Measurements from ENCODE around the gene KAT5. TPM values are rescaled to one million over a fixed set of nuclear protein-coding genes. Genes with fewer than 3 reads are reported as not detected.
"Not testable (repeated sequence)": the region's sequence is repeated elsewhere in the genome, so short reads cannot be mapped to it uniquely, and the experiment has no call there.

KAT5 gene
- total RNA-seq, 1 donor from 2014 or later, result 72.2 TPM

DNA sequence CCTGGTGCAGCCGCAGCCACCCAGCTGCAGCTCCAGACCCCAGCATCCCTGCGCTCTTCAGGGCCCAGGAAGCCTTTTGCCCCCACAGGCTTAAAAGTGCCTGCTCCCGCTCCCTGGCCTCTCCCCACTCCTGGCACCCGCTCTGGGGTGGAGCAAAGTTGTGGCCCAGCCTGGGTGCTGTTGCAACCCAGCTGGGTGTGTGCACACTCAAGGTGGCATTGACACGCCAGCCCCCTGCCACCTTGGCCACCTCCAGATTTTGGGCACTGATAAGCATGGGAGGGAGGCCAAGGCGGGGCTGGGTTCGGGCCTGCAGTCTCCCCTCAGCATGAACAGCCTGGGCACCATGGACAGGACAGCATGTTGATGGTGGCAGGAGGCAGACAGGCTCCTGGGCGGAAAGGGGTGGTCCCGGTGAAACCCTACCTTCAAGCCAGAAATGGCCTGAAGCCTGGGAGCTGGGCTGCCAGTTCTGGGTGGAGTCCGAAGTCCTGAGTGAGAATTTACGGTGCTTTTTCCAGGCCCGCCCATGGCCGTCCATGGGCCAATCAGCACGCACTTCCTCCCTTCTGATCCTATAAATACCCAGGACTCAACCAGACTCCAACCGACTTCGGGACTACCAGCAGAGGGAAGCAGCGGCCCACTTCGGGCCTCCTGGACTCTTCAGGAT, 32.1 kb downstream of the KAT5 start:
- TF ChIP-seq, protein P1, sequence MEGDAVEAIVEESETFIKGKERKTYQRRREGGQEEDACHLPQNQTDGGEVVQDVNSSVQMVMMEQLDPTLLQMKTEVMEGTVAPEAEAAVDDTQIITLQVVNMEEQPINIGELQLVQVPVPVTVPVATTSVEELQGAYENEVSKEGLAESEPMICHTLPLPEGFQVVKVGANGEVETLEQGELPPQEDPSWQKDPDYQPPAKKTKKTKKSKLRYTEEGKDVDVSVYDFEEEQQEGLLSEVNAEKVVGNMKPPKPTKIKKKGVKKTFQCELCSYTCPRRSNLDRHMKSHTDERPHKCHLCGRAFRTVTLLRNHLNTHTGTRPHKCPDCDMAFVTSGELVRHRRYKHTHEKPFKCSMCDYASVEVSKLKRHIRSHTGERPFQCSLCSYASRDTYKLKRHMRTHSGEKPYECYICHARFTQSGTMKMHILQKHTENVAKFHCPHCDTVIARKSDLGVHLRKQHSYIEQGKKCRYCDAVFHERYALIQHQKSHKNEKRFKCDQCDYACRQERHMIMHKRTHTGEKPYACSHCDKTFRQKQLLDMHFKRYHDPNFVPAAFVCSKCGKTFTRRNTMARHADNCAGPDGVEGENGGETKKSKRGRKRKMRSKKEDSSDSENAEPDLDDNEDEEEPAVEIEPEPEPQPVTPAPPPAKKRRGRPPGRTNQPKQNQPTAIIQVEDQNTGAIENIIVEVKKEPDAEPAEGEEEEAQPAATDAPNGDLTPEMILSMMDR (conservative IDR thresholded peaks at IDR 0.05; ENCODE audit: low read depth, low read length), result peak; percentile 50
- DNase-seq (ENCODE audit: low read depth), result no peak
- no peak overlapping the region for H3K4me3 ChIP-seq (ENCODE audit: low read depth, low read length)

DNA sequence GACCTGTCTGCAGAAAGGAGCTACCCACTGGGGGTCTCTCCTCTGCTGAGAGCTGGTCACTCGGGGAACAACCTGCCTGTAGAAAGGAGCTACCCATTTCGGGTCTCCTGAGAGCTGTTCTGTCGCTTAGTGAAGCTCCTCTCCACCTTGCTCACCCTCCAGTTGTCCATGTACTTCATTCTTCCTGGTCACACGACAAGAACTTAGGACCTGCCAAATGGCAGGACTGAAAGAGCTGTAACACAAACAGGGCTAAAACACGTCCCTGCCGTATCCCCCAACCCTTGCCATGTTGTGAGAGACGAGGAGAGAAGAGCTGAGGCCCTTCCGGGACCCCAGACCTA, 32.6 kb downstream of the KAT5 start:
- TF ChIP-seq, protein P1 (conservative IDR thresholded peaks at IDR 0.05; ENCODE audit: low read depth, low read length), result no peak
- no peak overlapping the region for H3K4me3 ChIP-seq (ENCODE audit: low read depth, low read length)
- DNase-seq (ENCODE audit: low read depth), result no peak

DNA sequence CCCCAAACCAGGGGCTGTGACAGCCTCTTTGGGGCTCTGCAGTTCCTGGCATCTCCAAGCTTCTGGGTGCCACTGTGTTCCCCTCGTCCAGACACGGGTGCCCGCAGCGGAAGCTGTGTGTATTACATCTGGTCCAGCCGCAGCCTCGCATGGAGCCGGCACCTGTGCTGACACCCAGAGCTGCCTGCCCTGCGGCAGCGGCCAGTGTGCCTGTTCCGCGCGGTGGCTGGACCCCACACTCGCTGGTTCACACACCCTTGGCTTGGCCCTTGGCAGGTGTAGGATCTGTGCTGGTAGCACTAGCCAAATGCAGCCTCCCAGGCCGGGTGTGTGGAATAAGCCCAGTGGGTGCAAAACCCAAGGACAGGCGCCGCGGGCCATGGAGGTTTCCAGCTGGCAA, 33.0 kb downstream of the KAT5 start:
- DNase-seq (ENCODE audit: low read depth), result no peak
- TF ChIP-seq, protein P1 (conservative IDR thresholded peaks at IDR 0.05; ENCODE audit: low read depth, low read length), result no peak
- H3K4me3 ChIP-seq (ENCODE audit: low read depth, low read length), result no peak overlapping the region

DNA sequence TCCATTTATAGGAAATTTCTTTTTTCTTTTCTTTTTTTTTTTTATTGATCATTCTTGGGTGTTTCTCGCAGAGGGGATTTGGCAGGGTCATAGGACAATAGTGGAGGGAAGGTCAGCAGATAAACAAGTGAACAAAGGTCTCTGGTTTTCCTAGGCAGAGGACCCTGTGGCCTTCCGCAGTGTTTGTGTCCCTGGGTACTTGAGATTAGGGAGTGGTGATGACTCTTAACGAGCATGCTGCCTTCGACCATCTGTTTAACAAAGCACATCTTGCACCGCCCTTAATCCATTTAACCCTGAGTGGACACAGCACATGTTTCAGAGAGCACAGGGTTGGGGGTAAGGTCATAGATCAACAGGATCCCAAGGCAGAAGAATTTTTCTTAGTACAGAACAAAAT, 50.1 kb downstream of the KAT5 start:
- not testable (repeated sequence) for DNase-seq (ENCODE audit: low read depth); H3K4me3 ChIP-seq (ENCODE audit: low read depth, low read length)

DNA sequence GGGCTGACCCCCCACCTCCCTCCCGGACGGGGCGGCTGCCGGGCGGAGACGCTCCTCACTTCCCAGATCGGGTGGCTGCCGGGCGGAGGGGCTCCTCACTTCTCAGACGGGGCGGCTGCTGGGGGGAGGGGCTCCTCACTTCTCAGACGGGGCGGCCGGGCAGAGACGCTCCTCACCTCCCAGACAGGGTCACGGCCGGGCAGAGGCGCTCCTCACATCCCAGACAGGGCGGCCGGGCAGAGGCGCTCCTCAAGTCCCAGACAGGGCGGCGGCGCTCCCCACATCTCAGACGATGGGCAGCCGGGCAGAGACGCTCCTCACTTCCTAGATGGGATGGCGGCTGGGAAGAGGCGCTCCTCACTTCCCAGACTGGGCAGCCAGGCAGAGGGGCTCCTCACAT, 50.8 kb downstream of the KAT5 start:
- not testable (repeated sequence) for DNase-seq (ENCODE audit: low read depth); H3K4me3 ChIP-seq (ENCODE audit: low read depth, low read length)

DNA sequence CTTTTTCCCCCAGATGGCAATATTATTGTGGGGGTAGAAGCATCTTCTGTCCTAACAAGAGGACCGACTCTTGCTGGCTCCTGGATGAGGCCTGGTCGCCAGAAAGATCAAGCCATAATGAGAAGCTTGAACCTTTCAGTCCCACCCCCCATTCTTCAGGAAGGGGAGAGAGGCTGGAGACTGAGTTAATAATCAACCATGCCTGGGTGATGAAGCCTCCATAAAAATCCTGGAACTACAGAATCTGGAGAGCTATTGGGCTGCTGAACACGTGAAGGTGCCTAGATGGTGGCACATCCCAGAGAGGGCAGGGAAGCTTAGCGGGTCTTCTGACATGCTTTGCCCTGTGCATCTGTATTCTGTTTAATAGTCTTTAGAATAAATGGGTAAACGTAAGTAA, 52.4 kb downstream of the KAT5 start:
- TF ChIP-seq, protein P1 (conservative IDR thresholded peaks at IDR 0.05; ENCODE audit: low read depth, low read length), result no peak
- DNase-seq (ENCODE audit: low read depth), result no peak
- H3K4me3 ChIP-seq (ENCODE audit: low read depth, low read length), result no peak overlapping the region

DNA sequence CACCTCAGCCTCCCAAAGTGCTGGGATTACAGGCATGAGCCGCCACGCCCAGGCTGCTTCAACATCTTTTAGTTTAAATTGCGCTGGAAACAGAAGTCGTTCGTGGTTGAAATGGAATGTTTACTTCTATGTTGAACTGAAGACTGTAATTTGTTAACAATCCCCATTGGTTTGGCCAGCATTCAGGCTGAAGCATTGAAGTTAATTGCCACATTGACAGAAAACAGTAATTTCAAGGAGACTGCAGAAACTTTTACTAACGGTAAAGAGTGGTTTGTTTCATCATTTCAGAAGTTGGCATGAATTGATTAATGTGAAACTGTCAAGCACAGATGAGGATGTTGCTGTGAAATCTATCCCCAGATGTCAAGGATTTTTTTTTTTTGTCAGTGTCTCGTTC, 54.5 kb downstream of the KAT5 start:
- TF ChIP-seq, protein P1 (conservative IDR thresholded peaks at IDR 0.05; ENCODE audit: low read depth, low read length), result no peak
- DNase-seq (ENCODE audit: low read depth), result no peak
- no peak overlapping the region for H3K4me3 ChIP-seq (ENCODE audit: low read depth, low read length)

DNA sequence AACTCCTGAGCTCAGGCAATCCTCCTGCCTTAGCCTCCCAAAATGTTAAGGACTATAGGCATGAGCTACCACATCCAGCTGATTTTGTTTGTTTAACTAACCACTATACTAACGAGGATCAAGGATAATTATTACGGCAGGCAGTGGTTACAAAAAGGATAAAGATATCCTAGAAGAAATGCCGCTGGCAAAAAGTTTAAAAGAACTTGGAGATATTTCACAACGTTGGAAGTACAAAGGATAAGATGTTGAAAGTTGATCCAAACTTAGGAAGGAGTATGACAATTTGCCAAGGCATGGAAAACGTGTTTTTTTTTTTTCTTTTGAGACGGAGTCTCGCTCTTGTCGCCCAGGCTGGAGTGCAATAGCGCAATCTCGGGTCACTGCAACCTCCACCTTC, 55.4 kb downstream of the KAT5 start:
- TF ChIP-seq, protein P1 (conservative IDR thresholded peaks at IDR 0.05; ENCODE audit: low read depth, low read length), result no peak
- DNase-seq (ENCODE audit: low read depth), result no peak
- no peak overlapping the region for H3K4me3 ChIP-seq (ENCODE audit: low read depth, low read length)

DNA sequence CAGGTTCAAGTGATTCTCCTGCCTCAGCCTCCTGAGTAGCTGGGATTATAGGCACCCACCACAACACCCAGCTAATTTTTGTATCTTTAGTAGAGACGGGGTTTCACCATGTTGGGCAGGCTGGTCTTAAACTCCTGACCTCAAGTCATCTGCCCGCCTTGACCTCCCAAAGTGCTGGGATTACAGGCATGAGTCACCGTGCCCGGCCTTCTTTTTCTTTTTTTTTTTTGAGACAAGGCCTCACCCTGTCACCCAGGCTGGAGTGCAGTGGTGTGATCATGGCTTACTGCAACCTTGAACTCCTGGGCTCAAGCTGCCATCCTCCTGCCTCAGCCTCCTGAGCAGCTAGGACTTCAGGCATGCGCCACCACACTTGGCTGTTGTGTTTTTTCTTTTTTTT, 55.8 kb downstream of the KAT5 start:
- H3K4me3 ChIP-seq (ENCODE audit: low read depth, low read length); DNase-seq (ENCODE audit: low read depth): not testable (repeated sequence)

All from epithelial cell of proximal tubule (primary cell).